K562 (cell line): ENCODE data around the gene CSE1L. TPM values are rescaled to one million over a fixed set of nuclear protein-coding genes. Genes with fewer than 3 reads are reported as not detected.

ENCODE experiments used
- CBX2 ChIP-seq: fragments of 200-600 bp; sonication (generic); IDR thresholded peaks from one replicate; pipeline ENCODE4 v1.6.1; 2012; ENCODE audit warnings: mild to moderate bottlenecking, low read length, inconsistent platforms; ENCODE audit not compliant: insufficient read depth, poor library complexity, severe bottlenecking
- CHAMP1 ChIP-seq: fragments of 450-650 bp; IDR thresholded peaks from 2 replicates; pipeline ENCODE4 v1.6.1; 2016; ENCODE audit warnings: mild to moderate bottlenecking
- DIDO1 ChIP-seq: fragments of 450-650 bp; IDR thresholded peaks from 2 replicates; pipeline ENCODE4 v1.6.1; 2016; ENCODE audit warnings: low read depth, missing biosample characterization, missing genetic modification characterization
- FOSL1 ChIP-seq: fragments of 200-800 bp; sonication (Bioruptor generic); conservative IDR thresholded peaks from 2 replicates; pipeline ENCODE4 v1.6.1; 2016; ENCODE audit warnings: missing genetic modification characterization, missing compliant biosample characterization
- GATAD2B ChIP-seq: fragments of 450-650 bp; IDR thresholded peaks from 2 replicates; pipeline ENCODE4 v1.6.1; 2017; ENCODE audit warnings: mild to moderate bottlenecking, borderline replicate concordance
- HLTF ChIP-seq: fragments of 450-650 bp; IDR thresholded peaks from 2 replicates; pipeline ENCODE4 v1.6.1; 2016
- MCM7 ChIP-seq, 2 experiments: fragments of 450-650 bp; IDR thresholded peaks; 2 replicates each; pipeline ENCODE4 v1.6.1; 2016 to 2018
- MEF2D ChIP-seq: conservative IDR thresholded peaks from 2 replicates; pipeline ENCODE4 v1.6.1; 2016; ENCODE audit warnings: low read depth, missing genetic modification characterization, missing compliant biosample characterization
- NFRKB ChIP-seq: fragments of 450-650 bp; IDR thresholded peaks from 2 replicates; pipeline ENCODE4 v1.6.1; 2016; ENCODE audit warnings: low read depth
- NR0B1 ChIP-seq: fragments of 450-650 bp; IDR thresholded peaks from one replicate; pipeline ENCODE4 v1.6.1; 2018; ENCODE audit warnings: mild to moderate bottlenecking, moderate library complexity; ENCODE audit not compliant: partially characterized antibody
- OTX1 ChIP-seq: fragments of 450-650 bp; formaldehyde crosslinking; IDR thresholded peaks from 2 replicates; pipeline ENCODE4 v1.4.0; 2022; ENCODE audit warnings: mild to moderate bottlenecking
- PHTF2 ChIP-seq: fragments of 250-450 bp; sonication (Bioruptor Pico); IDR thresholded peaks from 2 replicates; pipeline ENCODE4 v1.5.0; 2021; ENCODE audit warnings: mild to moderate bottlenecking
- PKNOX1 ChIP-seq: fragments of 450-650 bp; IDR thresholded peaks from 2 replicates; pipeline ENCODE4 v1.6.1; 2016
- SETDB1 ChIP-seq: IDR thresholded peaks from one replicate; pipeline ENCODE4 v1.6.1; 2012; ENCODE audit warnings: low read length, control low read depth, inconsistent platforms
- SMAD4 ChIP-seq: fragments of 250-450 bp; sonication (Bioruptor Pico); conservative IDR thresholded peaks from 2 replicates; pipeline ENCODE4 v1.8.0; 2021; ENCODE audit warnings: inconsistent platforms, mild to moderate bottlenecking, moderate library complexity
- SNIP1 ChIP-seq: fragments of 450-650 bp; IDR thresholded peaks from 2 replicates; pipeline ENCODE4 v1.7.1; 2017; ENCODE audit warnings: low read depth, mild to moderate bottlenecking
- SRSF1 ChIP-seq: fragments of 200-400 bp; formaldehyde crosslinking; IDR thresholded peaks from 2 replicates; pipeline ENCODE4 v1.6.1; 2017; ENCODE audit warnings: mild to moderate bottlenecking, low read depth, low read length, moderate library complexity
- THAP7 ChIP-seq: fragments of 250-450 bp; sonication (Bioruptor Pico); IDR thresholded peaks from 2 replicates; pipeline ENCODE4 v1.5.0; 2021
- YY1 ChIP-seq, 3 experiments: IDR thresholded peaks; 2 replicates each; pipeline ENCODE4 v1.6.1; 2011; ENCODE audit warnings: low read length in 2 of 3, mild to moderate bottlenecking in 2 of 3, moderate library complexity in 2 of 3, borderline replicate concordance in 1 of 3, control low read depth in 1 of 3, low read depth in 1 of 3; ENCODE audit not compliant: insufficient read depth in 3 of 3, insufficient replicate concordance in 2 of 3, control insufficient read depth in 1 of 3, insufficient read length in 1 of 3; ENCODE audit errors: extremely low read depth in 1 of 3
- ZBTB17 ChIP-seq: fragments of 450-650 bp; formaldehyde crosslinking; IDR thresholded peaks from 2 replicates; pipeline ENCODE4 v1.4.0; 2020; ENCODE audit warnings: mild to moderate bottlenecking
- ZNF316 ChIP-seq: fragments of 450-650 bp; IDR thresholded peaks from 2 replicates; pipeline ENCODE4 v1.6.1; 2016
- ZNF398 ChIP-seq: fragments of 250-450 bp; sonication (Bioruptor Pico); IDR thresholded peaks from 2 replicates; pipeline ENCODE4 v1.8.0; 2021; ENCODE audit warnings: moderate library complexity, mild to moderate bottlenecking, inconsistent platforms
- ZNF764 ChIP-seq: fragments of 250-450 bp; sonication (Bioruptor Pico); IDR thresholded peaks from 2 replicates; pipeline ENCODE4 v1.4.0; 2020; ENCODE audit warnings: low read depth, mild to moderate bottlenecking, moderate library complexity
- polyA plus RNA-seq, 8 experiments: library from polyadenylated mRNA; depleted of rRNA in 4 of 8; stranded (reverse) in 5 of 8; unstranded in 3 of 8; fragments of >200 nt; fragmentation: Nextera tagmentation in 2 of 8; fragmentation: Illumina TruSeq in 1 of 8; extraction: Ambion mirVana in 2 of 8; extraction: Trizol in 1 of 8; gene quantifications; 2 replicates each; pipeline versions ENCODE4 v1.2.1 to v1.2.3, GENCODE V29; 2011 to 2014; ENCODE audit warnings: inconsistent platforms in 1 of 8, missing spikeins in 1 of 8
- total RNA-seq, 7 experiments: library from RNA; depleted of rRNA in 6 of 7; stranded (reverse); fragments of >200 nt in 6 of 7; fragmentation: Illumina TruSeq in 2 of 7; extraction: Trizol in 2 of 7; gene quantifications; 2 replicates each; pipeline versions ENCODE4 v1.2.1 to v1.2.3, GENCODE V29; 2011 to 2021; ENCODE audit warnings: low replicate concordance in 1 of 7

The CSE1L gene
- total and polyA plus RNA-seq, 9 of the 15 experiments (the other 6 are each of a cell fraction or from before 2014, with no cell fraction given) = 138 to 280 (median 209) TPM

GRCh38 chr20:49132995-49133478 is 86.9 kb downstream of the CSE1L start (continued):
- TF ChIP-seq SNIP1 (no peak), MEF2D (tag) (no peak), NR0B1 (no peak), FOSL1 (no peak), SMAD4 (CRISPR knock-in tag) (no peak), SRSF1 (no peak), HLTF (no peak), PHTF2 (CRISPR knock-in tag) (no peak), DIDO1 (tag) (no peak), CHAMP1 (no peak), YY1 (IDR thresholded peaks at IDR 0.05; ENCODE audit: borderline replicate concordance in 1 of 3, control insufficient read depth in 1 of 3, extremely low read depth in 1 of 3, insufficient read depth in 3 of 3, insufficient read length in 1 of 3, insufficient replicate concordance in 2 of 3, low read depth in 1 of 3, low read length in 2 of 3) (no peak), ZNF764 (CRISPR knock-in tag) (no peak), MCM7 (IDR thresholded peaks at IDR 0.05) (no peak), THAP7 (CRISPR knock-in tag) (no peak), OTX1 (CRISPR knock-in tag) (no peak), NFRKB (no peak), ZBTB17 (no peak), ZNF398 (CRISPR knock-in tag) (no peak), PKNOX1 (no peak), SETDB1 (no peak), ZNF316 (0 out of 2 replicates have a peak, but pooled peaks have one; percentile 32), GATAD2B (no peak), CBX2 (no peak)
